A549 (cell line): ENCODE results near the gene TMX3.

Source experiments
- CBX2 ChIP-seq: fragments of 200-600 bp; sonication (generic); IDR thresholded peaks from 2 replicates; pipeline ENCODE4 v1.6.1; 2016; ENCODE audit warnings: low read depth, mild to moderate bottlenecking, borderline replicate concordance
- EP300 ChIP-seq, 2 experiments: fragments of >200 bp; sonication (Bioruptor Twin); formaldehyde crosslinking; IDR thresholded peaks; 2 replicates in 1 of 2; 3 replicates in 1 of 2; pipeline ENCODE4 v1.6.1; 2016 to 2017
- FOXS1 ChIP-seq: fragments of 250-450 bp; sonication (Bioruptor Pico); IDR thresholded peaks from 2 replicates; pipeline ENCODE4 v1.5.0; 2020; ENCODE audit warnings: mild to moderate bottlenecking, moderate library complexity
- KDM5A ChIP-seq: fragments of 200-600 bp; sonication (generic); IDR thresholded peaks from 2 replicates; pipeline ENCODE4 v1.6.1; 2016; ENCODE audit warnings: antibody characterized with exemption, mild to moderate bottlenecking
- POLR2A ChIP-seq: IDR thresholded peaks from 2 replicates; pipeline ENCODE4 v1.6.1; 2012; ENCODE audit warnings: mild to moderate bottlenecking, low read length
- SREBF2 ChIP-seq: fragments of 450-650 bp; IDR thresholded peaks from 2 replicates; pipeline ENCODE4 v1.6.1; 2014; ENCODE audit warnings: mild to moderate bottlenecking, moderate library complexity
- TF ChIP-seq, protein P1 (sequence below): fragments of >200 bp; sonication (Bioruptor Twin); formaldehyde crosslinking; IDR thresholded peaks from 3 replicates; pipeline ENCODE4 v1.5.1; 2016
- TF ChIP-seq, protein P2 (sequence below): fragments of 450-650 bp; IDR thresholded peaks from 2 replicates; pipeline ENCODE4 v1.6.1; 2014; ENCODE audit warnings: antibody characterized with exemption

DNA sequence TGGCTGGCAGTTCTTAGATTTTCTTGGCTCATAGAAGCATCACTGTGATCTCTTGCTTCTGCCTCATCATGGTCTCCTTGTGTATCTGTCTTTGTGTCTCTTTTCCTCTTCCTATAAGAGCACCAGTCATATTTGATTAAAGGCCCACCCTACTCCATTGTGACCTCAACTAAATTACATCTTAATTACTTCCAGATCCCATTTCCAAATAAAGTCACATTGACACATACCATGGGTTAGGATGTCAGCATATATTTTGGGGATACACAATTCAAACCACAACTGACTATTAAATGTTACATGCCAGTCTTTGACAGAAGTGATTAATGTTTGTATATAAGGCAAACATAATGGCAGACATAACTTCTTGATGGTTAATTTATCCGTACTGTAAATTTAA lies 27.3 kb upstream of the TMX3 start:
- no peak for TF ChIP-seq POLR2A
- no peak for TF ChIP-seq SREBF2
- no peak for TF ChIP-seq CBX2
- TF ChIP-seq, protein P1, sequence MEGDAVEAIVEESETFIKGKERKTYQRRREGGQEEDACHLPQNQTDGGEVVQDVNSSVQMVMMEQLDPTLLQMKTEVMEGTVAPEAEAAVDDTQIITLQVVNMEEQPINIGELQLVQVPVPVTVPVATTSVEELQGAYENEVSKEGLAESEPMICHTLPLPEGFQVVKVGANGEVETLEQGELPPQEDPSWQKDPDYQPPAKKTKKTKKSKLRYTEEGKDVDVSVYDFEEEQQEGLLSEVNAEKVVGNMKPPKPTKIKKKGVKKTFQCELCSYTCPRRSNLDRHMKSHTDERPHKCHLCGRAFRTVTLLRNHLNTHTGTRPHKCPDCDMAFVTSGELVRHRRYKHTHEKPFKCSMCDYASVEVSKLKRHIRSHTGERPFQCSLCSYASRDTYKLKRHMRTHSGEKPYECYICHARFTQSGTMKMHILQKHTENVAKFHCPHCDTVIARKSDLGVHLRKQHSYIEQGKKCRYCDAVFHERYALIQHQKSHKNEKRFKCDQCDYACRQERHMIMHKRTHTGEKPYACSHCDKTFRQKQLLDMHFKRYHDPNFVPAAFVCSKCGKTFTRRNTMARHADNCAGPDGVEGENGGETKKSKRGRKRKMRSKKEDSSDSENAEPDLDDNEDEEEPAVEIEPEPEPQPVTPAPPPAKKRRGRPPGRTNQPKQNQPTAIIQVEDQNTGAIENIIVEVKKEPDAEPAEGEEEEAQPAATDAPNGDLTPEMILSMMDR, result no peak
- TF ChIP-seq FOXS1, result no peak
- no peak for TF ChIP-seq EP300 (IDR thresholded peaks at IDR 0.05)
- no peak for TF ChIP-seq KDM5A
- TF ChIP-seq, protein P2, sequence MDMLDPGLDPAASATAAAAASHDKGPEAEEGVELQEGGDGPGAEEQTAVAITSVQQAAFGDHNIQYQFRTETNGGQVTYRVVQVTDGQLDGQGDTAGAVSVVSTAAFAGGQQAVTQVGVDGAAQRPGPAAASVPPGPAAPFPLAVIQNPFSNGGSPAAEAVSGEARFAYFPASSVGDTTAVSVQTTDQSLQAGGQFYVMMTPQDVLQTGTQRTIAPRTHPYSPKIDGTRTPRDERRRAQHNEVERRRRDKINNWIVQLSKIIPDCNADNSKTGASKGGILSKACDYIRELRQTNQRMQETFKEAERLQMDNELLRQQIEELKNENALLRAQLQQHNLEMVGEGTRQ, result no peak
